ENCODE data around the gene PTPRQ. TPM values are rescaled to one million over a fixed set of nuclear protein-coding genes. Genes with fewer than 3 reads are reported as not detected.

Gene PTPRQ
- total RNA-seq, 3 donors from 2014 or later, result 0.66 to 8.0 (median 4.0) TPM

GRCh38 chr12:80567401-80567800, 123.4 kb downstream of the PTPRQ start:
- Histone ChIP-seq H3K27me3 (no peaks in the 10 kb centered on the region), H3K27ac (no peak overlapping the region), H3K4me3 (no peak overlapping the region), H3K36me3 (no peaks in the 10 kb centered on the region), H3K4me1 (no peaks in the 10 kb centered on the region), H3K9me3 (no peaks in the 10 kb centered on the region)
- DNase-seq (ENCODE audit: low spot score in 2 of 2), result no peak
- intact Hi-C loops (cut with DNase I; ENCODE audit: low total_unique reads), result no loop called here
- TF ChIP-seq CTCF (IDR thresholded peaks at IDR 0.05) (no peak), POLR2A (IDR thresholded peaks at IDR 0.05) (no peak), POLR2AphosphoS5 (IDR thresholded peaks at IDR 0.05) (no peak)

GRCh38 chr12:80576641-80577418, 132.8 kb downstream of the PTPRQ start:
- Histone ChIP-seq H3K27me3 (no peaks in the 10 kb centered on the region), H3K4me3 (no peak overlapping the region), H3K36me3 (no peaks in the 10 kb centered on the region), H3K4me1 (no peaks in the 10 kb centered on the region), H3K27ac (no peak overlapping the region), H3K9me3 (no peaks in the 10 kb centered on the region)
- DNase-seq (ENCODE audit: low spot score in 2 of 2), result no peak
- intact Hi-C loops (cut with DNase I; ENCODE audit: low total_unique reads), result no loop called here
- TF ChIP-seq POLR2AphosphoS5 (IDR thresholded peaks at IDR 0.05) (no peak), CTCF (IDR thresholded peaks at IDR 0.05) (no peak), POLR2A (IDR thresholded peaks at IDR 0.05) (no peak)

- no peaks in the 10 kb centered on the region for H3K9me3 ChIP-seq
- intact Hi-C loops (cut with DNase I; ENCODE audit: low total_unique reads), result no loop called here
- no peaks in the 10 kb centered on the region for H3K4me1 ChIP-seq
- no peaks in the 10 kb centered on the region for H3K27me3 ChIP-seq
- H3K36me3 ChIP-seq, result no peaks in the 10 kb centered on the region
- no peak for DNase-seq (ENCODE audit: low spot score in 2 of 2)
- H3K27ac ChIP-seq, result no peak overlapping the region
- no peak for TF ChIP-seq POLR2A (IDR thresholded peaks at IDR 0.05)
- TF ChIP-seq CTCF (IDR thresholded peaks at IDR 0.05), result no peak
- TF ChIP-seq POLR2AphosphoS5 (IDR thresholded peaks at IDR 0.05), result no peak
- H3K4me3 ChIP-seq, result no peak overlapping the region
These were observed 136.2 kb downstream of the PTPRQ start for GRCh38 chr12:80580254-80580653.

GRCh38 chr12:80581783-80582182, 137.7 kb downstream of the PTPRQ start:
- no peaks in the 10 kb centered on the region for H3K36me3 ChIP-seq
- no peak overlapping the region for H3K27ac ChIP-seq
- no peak for TF ChIP-seq POLR2A (IDR thresholded peaks at IDR 0.05)
- no peak for TF ChIP-seq POLR2AphosphoS5 (IDR thresholded peaks at IDR 0.05)
- no peak for TF ChIP-seq CTCF (IDR thresholded peaks at IDR 0.05)
- no peaks in the 10 kb centered on the region for H3K9me3 ChIP-seq
- no peak overlapping the region for H3K4me3 ChIP-seq
- DNase-seq (ENCODE audit: low spot score in 2 of 2), result no peak
- no peaks in the 10 kb centered on the region for H3K27me3 ChIP-seq
- intact Hi-C loops (cut with DNase I; ENCODE audit: low total_unique reads), result no loop called here
- no peaks in the 10 kb centered on the region for H3K4me1 ChIP-seq

GRCh38 chr12:80582431-80582830, 138.4 kb downstream of the PTPRQ start:
- Histone ChIP-seq H3K4me3 (no peak overlapping the region), H3K4me1 (no peaks in the 10 kb centered on the region), H3K9me3 (no peaks in the 10 kb centered on the region), H3K36me3 (no peaks in the 10 kb centered on the region), H3K27me3 (no peaks in the 10 kb centered on the region), H3K27ac (no peak overlapping the region)
- TF ChIP-seq POLR2AphosphoS5 (IDR thresholded peaks at IDR 0.05) (no peak), POLR2A (IDR thresholded peaks at IDR 0.05) (no peak), CTCF (IDR thresholded peaks at IDR 0.05) (no peak)
- DNase-seq (ENCODE audit: low spot score in 2 of 2), result no peak
- intact Hi-C loops (cut with DNase I; ENCODE audit: low total_unique reads), result no loop called here
